Fibroblast of gingiva (primary cell): ENCODE measurements around the gene NPAP1.
"Not testable (repeated sequence)": the region's sequence is repeated elsewhere in the genome, so short reads cannot be mapped to it uniquely, and the experiment has no call there.

Source experiments
- DNase-seq: peaks from one replicate; pipeline ENCODE4 v3.0.0-alpha.2; 2011; ENCODE audit warnings: low read depth

The NPAP1 gene, protein sequence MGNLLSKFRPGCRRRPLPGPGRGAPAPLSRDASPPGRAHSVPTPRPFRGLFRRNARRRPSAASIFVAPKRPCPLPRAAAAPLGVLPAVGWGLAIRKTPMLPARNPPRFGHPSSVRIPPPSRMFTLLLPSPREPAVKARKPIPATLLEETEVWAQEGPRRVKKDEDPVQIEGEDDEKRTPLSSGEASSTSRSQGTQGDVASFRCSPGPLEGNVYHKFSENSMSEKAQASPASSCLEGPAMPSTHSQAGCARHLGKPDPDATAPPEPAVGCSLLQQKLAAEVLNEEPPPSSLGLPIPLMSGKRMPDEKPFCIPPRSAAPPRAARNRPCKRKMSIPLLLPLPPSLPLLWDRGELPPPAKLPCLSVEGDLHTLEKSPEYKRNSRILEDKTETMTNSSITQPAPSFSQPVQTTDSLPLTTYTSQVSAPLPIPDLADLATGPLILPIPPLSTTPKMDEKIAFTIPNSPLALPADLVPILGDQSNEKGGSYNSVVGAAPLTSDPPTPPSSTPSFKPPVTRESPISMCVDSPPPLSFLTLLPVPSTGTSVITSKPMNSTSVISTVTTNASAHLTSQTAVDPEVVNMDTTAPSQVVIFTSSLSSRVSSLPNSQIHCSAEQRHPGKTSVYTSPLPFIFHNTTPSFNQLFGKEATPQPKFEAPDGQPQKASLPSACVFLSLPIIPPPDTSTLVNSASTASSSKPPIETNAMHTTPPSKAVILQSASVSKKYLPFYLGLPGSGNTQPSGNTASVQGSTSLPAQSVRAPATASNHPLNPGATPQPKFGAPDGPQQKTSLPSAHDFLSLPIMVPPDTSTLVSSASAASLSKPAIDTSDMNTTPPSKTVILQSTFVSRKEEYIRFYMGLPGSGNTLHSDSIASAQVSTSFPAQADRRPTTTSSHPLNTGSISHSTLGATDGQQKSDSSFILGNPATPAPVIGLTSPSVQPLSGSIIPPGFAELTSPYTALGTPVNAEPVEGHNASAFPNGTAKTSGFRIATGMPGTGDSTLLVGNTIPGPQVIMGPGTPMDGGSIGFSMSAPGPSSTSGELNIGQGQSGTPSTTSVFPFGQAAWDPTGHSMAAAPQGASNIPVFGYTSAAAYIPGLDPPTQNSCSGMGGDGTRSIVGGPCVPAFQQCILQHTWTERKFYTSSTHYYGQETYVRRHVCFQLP

DNA sequence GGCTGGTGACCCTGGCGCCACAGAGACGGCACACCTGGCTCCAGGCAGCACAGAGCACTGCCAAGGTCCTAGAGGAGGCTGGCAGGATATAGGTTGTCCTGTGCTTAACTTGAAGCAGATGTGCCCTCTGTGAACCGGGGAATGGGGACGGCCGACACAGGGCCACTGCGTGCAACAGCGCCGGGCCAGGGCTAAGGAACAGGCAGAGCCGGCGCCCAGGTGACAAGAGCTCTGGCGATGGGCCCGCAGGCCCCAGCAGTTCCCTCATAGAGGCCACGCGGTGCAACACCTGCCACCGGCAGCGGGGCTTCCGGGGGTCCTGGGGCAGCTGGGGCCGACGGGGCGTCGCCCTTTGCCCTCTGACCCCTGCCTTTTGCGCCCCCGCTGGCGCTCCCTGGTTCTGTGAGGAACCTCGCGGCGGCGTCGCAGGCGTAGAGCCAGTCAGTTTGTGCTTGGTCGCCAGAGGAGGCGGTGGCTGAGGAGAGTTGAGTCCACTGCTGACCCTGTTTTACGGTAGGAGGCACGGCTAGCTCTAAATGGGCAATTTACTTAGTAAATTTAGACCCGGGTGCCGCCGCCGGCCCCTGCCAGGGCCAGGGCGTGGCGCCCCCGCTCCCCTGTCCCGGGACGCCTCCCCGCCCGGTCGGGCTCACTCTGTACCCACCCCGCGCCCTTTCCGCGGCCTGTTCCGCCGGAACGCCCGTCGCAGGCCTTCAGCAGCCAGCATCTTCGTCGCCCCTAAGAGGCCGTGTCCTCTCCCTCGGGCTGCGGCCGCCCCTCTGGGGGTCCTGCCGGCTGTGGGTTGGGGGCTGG lies at the start of gene NPAP1:
NPAP1 (plus strand) TSS at position 444 of the 813 bp plus-strand sequence; CDS start at position 537, 93 bp downstream.
- no peak for DNase-seq

- DNase-seq, result no peak
These were observed 48.1 kb upstream of the NPAP1 start for GRCh38 chr15:24627443-24627842.

- DNase-seq, result no peak
These were observed 42.5 kb upstream of the NPAP1 start for GRCh38 chr15:24633082-24633481.

DNA sequence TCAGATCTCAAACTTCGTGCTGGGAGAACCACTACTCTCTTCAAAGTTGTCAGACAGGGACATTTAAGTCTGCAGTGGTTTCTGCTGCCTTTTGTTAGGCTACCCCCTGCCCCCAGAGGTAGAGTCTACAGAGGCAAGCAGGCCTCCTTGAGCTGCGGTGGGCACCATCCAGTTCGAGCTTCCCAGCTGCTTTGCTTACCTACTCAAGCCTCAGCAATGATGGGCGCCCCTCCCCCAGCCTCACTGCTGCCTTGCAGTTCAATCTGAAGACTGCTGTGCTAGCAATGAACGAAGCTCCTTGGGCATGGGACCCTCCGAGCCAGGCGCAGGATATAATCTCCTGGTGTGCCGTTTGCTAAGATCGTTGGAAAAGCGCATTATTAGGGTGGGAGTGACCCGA lies 36.2 kb upstream of the NPAP1 start:
- not testable (repeated sequence) for DNase-seq

DNA sequence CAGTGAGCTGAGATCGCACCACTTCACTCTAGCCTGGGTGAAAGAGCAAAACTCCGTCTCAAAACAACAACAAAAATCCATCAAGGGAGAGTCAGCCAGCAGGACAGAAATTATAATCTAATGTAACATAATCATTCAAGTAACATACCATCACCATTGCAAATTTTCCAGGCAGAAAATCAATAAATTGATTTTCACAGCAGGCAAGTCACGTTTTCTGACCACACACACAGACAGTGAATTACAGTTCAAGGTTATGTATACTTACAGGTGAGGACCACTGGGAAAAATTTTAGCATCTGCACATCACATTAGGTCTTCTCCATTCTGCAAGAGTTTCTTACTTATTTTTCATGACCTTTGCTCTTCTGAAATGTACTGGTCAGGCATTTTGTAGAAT lies 29.9 kb upstream of the NPAP1 start:
- no peak for DNase-seq

DNA sequence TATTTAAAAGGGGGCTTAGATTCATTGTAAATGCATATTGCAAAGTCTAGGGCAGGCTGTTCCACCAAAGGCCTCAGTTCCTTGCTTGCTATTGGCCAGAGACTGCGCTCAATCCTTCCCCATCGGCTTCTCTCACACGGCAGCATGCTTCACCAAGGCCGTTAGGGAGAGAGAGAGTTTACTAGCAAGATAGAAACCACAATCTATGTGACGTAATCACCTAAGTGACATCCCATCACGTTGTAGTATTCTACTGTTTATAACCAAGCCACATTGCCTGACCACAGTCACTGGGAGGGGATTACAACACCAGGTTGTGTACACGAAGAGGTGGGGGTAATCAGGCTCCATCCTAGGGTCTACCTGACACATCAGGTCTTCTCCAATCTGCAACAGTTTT lies 16.0 kb upstream of the NPAP1 start:
- DNase-seq, result no peak

DNA sequence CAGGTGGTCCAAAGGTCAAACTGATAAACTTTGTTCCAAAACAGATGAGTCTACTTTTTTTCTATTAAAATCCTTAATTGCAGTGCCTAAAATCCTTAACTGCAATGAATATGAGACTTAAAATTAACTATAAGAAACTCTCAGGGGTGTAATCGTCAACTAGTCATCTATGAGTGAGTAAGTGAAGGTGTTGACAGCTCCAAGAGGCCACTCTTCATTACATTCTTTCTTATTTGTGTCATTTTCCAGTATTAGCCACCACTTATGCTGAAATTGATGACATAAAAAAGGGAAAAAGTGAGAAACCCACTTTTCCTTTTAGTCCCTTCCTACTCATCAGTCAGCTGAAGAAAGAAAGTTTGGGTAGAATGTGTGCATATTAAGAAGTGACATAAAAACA lies 12.6 kb upstream of the NPAP1 start:
- DNase-seq, result no peak

DNA sequence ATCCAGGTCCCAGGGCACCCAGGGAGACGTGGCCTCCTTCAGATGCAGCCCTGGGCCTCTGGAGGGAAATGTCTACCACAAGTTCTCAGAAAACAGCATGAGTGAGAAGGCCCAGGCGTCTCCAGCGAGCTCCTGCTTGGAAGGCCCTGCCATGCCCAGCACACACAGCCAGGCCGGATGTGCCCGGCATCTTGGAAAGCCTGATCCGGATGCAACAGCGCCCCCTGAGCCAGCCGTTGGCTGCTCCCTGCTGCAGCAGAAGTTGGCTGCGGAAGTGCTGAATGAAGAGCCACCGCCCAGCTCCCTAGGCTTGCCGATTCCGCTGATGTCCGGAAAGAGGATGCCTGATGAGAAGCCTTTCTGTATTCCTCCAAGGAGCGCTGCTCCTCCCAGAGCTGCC lies 856 bp downstream of the NPAP1 start:
- no peak for DNase-seq

DNA sequence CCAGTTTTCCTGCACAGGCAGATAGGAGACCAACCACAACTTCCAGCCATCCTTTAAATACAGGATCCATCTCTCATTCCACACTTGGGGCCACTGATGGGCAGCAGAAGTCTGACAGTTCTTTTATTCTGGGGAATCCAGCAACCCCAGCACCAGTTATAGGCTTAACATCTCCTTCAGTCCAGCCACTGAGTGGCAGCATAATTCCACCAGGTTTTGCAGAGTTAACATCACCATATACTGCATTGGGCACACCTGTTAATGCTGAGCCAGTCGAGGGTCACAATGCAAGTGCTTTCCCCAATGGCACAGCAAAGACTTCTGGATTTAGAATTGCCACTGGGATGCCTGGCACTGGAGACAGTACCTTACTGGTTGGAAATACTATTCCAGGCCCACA lies 2.9 kb downstream of the NPAP1 start:
- no peak for DNase-seq

GRCh38 chr15:24682002-24682401 lies 6.4 kb downstream of the NPAP1 start:
- DNase-seq, result no peak

GRCh38 chr15:24682905-24683304 lies 7.3 kb downstream of the NPAP1 start:
- not testable (repeated sequence) for DNase-seq

DNA sequence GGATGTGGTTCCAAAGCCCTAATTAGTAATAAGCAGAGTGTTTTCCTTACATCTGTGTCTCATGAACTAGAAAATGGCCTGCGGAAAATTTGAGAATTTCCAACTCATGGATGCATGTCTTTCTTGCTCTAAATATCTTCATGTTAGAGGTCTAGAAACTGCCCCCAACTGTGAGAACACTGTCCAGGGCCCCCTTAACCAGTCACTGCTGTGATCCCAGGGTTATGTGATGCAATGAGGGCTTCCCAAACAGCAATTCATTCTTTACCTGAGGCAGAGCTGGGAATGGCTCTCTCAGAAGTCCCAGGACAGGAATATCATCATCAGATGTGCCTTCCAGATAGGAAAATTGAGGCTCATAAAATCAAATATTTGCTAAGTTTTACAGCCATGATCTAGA lies 8.2 kb downstream of the NPAP1 start:
- no peak for DNase-seq

DNA sequence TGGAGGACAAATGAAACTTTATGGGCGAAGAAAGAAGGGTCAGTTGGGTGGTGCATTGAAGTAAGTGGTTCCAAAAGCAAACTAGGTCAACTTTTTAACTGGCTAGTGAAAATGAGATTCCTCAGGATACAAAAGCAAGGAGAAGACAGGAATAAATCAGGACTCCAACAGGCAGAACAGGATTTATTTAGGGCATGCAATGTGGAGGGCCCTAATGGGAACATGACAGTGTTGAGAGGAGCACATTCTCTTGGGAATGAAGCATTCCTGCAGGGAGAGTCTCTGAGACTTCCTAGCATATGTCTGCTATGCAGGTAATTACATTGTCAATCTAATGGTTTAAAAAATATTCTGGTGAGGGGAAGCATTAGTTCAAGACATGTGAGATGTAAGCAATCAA lies 8.7 kb downstream of the NPAP1 start:
- DNase-seq, result no peak

DNA sequence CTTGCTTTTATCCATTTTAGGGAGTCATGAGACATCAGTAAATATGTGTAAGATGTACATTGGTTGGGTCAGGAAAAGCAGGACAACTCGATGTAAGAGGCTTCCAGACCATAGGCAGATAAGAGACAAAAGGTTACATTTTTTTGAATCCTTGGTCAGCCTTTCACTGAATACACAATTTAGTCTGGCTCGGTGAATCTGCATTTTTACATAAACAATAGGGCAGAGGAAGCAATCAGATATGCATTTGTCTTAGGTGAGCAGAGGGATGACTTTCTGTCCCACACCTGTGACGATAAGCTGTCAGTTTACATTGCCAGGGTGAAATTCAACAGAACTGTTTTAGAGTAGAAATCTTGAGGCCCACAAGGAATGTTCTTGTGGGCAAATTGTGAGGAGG lies 20.6 kb downstream of the NPAP1 start:
- no peak for DNase-seq

- no peak for DNase-seq
These were observed 21.3 kb downstream of the NPAP1 start for GRCh38 chr15:24696842-24697241.

DNA sequence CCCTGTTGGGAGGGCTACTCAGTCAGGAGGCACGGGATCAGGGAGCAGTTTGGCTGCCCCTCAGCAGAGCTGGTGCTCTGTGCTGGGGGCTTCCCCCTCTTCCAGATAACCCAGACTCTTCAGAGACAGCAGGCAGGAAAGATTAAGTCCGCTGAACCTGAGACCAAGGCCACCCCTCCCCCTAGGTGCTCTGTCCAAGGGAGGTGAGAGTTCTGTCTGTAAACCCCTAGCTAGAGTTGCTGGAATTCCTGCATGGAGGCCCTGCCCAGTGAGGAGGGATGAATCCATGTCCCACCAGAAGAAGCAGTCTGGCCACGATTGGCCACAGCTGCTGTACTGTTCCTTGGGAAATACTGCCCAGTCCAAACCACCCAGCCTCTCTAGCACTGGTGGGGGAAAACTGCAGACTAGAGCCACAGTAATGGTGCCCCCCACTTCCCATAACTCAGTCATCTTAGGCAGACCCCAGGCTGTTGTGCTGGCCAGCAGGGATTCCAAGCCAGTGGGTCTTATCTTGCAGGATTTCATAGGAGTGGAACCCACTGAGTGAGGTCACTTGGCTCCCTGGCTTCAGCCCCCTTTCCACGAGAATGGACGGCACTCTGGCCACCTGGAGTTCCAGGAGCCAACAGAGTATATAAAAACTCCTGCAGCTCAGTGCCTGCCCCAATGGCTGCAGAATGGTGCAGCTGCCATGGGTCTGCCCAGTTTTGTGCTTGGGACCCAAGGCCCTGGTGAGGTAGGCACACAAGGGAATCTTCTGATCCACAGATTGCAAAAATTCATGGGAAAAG lies 42.9 kb downstream of the NPAP1 start:
- DNase-seq, result no peak

DNA sequence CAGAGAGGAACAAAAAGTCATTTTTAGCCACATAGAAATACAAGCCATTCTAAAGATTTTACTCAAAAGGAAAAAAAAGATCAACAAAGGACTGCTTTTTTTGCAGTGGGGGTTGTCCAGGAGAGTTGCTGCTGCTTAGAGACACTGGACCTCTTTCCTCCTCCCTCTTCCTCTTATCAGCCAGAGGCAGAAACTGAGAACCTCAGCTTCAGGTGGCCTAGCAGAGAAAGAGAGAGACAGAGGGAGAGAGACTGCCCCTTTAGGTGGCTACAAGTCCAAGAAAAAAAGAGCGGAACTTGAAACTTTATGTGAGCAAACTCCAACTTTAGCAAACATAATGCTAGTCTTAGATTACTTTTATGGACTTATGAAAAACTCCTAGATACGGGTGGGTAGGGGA lies 54.2 kb downstream of the NPAP1 start:
- DNase-seq, result no peak
